ENCODE measurements around the gene FXR2. TPM values are rescaled to one million over a fixed set of nuclear protein-coding genes. Genes with fewer than 3 reads are reported as not detected.

Gene FXR2
- total and polyA plus RNA-seq, 10 of the 15 experiments (the other 5 are each of a cell fraction or from before 2014, with no cell fraction given) = 1.6 to 33.3 (median 22.0) TPM

DNA sequence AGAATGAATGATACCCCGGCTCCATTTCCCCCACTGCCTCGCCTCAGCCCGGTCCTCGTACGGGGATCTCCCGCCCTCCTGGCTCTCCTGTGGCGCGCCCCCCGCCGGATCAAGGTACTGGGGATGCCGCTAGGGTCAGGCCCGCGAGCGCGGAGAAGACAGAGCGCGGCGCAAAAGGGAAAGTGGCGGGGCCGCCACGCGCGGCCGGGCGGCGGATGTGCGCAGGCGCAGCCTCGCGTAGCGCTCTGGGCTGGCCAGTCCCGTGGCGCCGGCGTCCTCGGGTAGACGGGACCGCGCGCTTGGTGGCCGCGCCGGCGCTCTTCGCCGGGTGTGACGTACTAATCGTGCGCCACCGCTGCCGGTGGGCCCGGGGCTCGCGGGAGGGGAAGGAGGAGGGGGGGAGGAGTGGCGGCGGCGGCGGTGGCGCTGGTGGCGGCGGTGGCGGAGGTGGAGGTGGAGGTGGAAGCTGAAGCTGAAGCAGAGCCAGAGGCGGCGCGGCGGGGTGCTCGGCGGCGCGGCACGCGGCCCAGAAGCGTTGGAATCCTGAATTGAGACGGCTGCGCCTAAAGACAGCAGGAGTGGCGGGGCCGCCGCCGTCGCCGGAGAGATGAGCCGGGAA lies 53.0 kb downstream of the FXR2 start, which contains the start of gene SENP3 (continued):
- TF ChIP-seq, protein P1, sequence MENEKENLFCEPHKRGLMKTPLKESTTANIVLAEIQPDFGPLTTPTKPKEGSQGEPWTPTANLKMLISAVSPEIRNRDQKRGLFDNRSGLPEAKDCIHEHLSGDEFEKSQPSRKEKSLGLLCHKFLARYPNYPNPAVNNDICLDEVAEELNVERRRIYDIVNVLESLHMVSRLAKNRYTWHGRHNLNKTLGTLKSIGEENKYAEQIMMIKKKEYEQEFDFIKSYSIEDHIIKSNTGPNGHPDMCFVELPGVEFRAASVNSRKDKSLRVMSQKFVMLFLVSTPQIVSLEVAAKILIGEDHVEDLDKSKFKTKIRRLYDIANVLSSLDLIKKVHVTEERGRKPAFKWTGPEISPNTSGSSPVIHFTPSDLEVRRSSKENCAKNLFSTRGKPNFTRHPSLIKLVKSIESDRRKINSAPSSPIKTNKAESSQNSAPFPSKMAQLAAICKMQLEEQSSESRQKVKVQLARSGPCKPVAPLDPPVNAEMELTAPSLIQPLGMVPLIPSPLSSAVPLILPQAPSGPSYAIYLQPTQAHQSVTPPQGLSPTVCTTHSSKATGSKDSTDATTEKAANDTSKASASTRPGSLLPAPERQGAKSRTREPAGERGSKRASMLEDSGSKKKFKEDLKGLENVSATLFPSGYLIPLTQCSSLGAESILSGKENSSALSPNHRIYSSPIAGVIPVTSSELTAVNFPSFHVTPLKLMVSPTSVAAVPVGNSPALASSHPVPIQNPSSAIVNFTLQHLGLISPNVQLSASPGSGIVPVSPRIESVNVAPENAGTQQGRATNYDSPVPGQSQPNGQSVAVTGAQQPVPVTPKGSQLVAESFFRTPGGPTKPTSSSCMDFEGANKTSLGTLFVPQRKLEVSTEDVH (IDR thresholded peaks at IDR 0.05; ENCODE audit: low read depth, partially characterized antibody) = no peak
- 0 out of 2 replicates have a peak, but pooled peaks have one; percentile 29 for TF ChIP-seq SMAD5 (IDR thresholded peaks at IDR 0.05; ENCODE audit: low read depth)
- no peak for TF ChIP-seq EP300 (IDR thresholded peaks at IDR 0.05; ENCODE audit: borderline replicate concordance in 1 of 2, control insufficient read depth in 1 of 2, low read depth in 2 of 2, low read length in 2 of 2)
- TF ChIP-seq, protein P2, sequence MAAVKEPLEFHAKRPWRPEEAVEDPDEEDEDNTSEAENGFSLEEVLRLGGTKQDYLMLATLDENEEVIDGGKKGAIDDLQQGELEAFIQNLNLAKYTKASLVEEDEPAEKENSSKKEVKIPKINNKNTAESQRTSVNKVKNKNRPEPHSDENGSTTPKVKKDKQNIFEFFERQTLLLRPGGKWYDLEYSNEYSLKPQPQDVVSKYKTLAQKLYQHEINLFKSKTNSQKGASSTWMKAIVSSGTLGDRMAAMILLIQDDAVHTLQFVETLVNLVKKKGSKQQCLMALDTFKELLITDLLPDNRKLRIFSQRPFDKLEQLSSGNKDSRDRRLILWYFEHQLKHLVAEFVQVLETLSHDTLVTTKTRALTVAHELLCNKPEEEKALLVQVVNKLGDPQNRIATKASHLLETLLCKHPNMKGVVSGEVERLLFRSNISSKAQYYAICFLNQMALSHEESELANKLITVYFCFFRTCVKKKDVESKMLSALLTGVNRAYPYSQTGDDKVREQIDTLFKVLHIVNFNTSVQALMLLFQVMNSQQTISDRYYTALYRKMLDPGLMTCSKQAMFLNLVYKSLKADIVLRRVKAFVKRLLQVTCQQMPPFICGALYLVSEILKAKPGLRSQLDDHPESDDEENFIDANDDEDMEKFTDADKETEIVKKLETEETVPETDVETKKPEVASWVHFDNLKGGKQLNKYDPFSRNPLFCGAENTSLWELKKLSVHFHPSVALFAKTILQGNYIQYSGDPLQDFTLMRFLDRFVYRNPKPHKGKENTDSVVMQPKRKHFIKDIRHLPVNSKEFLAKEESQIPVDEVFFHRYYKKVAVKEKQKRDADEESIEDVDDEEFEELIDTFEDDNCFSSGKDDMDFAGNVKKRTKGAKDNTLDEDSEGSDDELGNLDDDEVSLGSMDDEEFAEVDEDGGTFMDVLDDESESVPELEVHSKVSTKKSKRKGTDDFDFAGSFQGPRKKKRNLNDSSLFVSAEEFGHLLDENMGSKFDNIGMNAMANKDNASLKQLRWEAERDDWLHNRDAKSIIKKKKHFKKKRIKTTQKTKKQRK (IDR thresholded peaks at IDR 0.05; ENCODE audit: low read depth, low read length) = no peak
- peak; percentile 41; the same call in 1 of the 2 replicates for TF ChIP-seq TAF1 (IDR thresholded peaks at IDR 0.05; ENCODE audit: borderline replicate concordance, low read depth, low read length)
- no peak for TF ChIP-seq NFIC (IDR thresholded peaks at IDR 0.05; ENCODE audit: low read depth, low read length)
- TF ChIP-seq, protein P3, sequence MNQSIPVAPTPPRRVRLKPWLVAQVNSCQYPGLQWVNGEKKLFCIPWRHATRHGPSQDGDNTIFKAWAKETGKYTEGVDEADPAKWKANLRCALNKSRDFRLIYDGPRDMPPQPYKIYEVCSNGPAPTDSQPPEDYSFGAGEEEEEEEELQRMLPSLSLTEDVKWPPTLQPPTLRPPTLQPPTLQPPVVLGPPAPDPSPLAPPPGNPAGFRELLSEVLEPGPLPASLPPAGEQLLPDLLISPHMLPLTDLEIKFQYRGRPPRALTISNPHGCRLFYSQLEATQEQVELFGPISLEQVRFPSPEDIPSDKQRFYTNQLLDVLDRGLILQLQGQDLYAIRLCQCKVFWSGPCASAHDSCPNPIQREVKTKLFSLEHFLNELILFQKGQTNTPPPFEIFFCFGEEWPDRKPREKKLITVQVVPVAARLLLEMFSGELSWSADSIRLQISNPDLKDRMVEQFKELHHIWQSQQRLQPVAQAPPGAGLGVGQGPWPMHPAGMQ (IDR thresholded peaks at IDR 0.05; ENCODE audit: borderline replicate concordance) = no peak
- TF ChIP-seq ASH2L (IDR thresholded peaks at IDR 0.05; ENCODE audit: borderline replicate concordance, low read depth) = 0 out of 2 replicates have a peak, but pooled peaks have one; percentile 47
- no peak for TF ChIP-seq MYB (IDR thresholded peaks at IDR 0.05; ENCODE audit: borderline replicate concordance, low read depth, low read length)
- TF ChIP-seq, protein P4, sequence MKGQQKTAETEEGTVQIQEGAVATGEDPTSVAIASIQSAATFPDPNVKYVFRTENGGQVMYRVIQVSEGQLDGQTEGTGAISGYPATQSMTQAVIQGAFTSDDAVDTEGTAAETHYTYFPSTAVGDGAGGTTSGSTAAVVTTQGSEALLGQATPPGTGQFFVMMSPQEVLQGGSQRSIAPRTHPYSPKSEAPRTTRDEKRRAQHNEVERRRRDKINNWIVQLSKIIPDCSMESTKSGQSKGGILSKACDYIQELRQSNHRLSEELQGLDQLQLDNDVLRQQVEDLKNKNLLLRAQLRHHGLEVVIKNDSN (IDR thresholded peaks at IDR 0.05; ENCODE audit: borderline replicate concordance, extremely low read length, insufficient read depth, low read depth, low read length) = no peak
- TF ChIP-seq SMARCA5 (IDR thresholded peaks at IDR 0.05) = no peak
- no peak for TF ChIP-seq SPI1 (IDR thresholded peaks at IDR 0.05; ENCODE audit: borderline replicate concordance, insufficient read depth, low read depth, low read length)
- TF ChIP-seq FOXM1 (IDR thresholded peaks at IDR 0.05; ENCODE audit: low read depth, low read length) = no peak
- TF ChIP-seq DPF2 (IDR thresholded peaks at IDR 0.05) = 0 out of 2 replicates have a peak, but pooled peaks have one; percentile 27
- TF ChIP-seq HDAC2 (IDR thresholded peaks at IDR 0.05) = no peak
- TF ChIP-seq, protein P5, sequence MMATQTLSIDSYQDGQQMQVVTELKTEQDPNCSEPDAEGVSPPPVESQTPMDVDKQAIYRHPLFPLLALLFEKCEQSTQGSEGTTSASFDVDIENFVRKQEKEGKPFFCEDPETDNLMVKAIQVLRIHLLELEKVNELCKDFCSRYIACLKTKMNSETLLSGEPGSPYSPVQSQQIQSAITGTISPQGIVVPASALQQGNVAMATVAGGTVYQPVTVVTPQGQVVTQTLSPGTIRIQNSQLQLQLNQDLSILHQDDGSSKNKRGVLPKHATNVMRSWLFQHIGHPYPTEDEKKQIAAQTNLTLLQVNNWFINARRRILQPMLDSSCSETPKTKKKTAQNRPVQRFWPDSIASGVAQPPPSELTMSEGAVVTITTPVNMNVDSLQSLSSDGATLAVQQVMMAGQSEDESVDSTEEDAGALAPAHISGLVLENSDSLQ (IDR thresholded peaks at IDR 0.05) = no peak
- TF ChIP-seq KDM1A (IDR thresholded peaks at IDR 0.05; ENCODE audit: borderline replicate concordance) = no peak
- 0 out of 2 replicates have a peak, but pooled peaks have one; percentile 31 for TF ChIP-seq TCF3 (IDR thresholded peaks at IDR 0.05; ENCODE audit: borderline replicate concordance, insufficient read depth, low read depth, low read length)
